Right lobe of liver (tissue), 6 donors: ENCODE results near the gene TYW5. TPM values are rescaled to one million over a fixed set of nuclear protein-coding genes. Genes with fewer than 3 reads are reported as not detected.

Experiments
- ATAC-seq, 4 donors: fragments of 200-7000 bp; cut with Tn5 transposase; one replicate each; pipeline ENCODE4 v1.9.1; 2020; ENCODE audit warnings: mild to moderate bottlenecking in 4 of 4, moderate library complexity in 4 of 4
- DNase-seq, 3 donors: peaks; one replicate each; pipeline ENCODE4 v3.0.0-alpha.2; 2020
- H3K27ac ChIP-seq, 3 donors: fragments of 200-600 bp; one replicate each; pipeline ENCODE4 v1.8.0; 2022
- H3K27me3 ChIP-seq, 2 donors: fragments of 200-600 bp; one replicate each; pipeline ENCODE4 v1.8.0; 2022
- H3K36me3 ChIP-seq, 4 donors: fragments of 200-600 bp; sonication (generic) in 1 of 4; one replicate each; pipeline versions ENCODE4 v1.5.1 to v1.8.0; 2017 to 2022; ENCODE audit warnings: control low read depth in 1 of 4
- H3K4me1 ChIP-seq, 4 donors: fragments of 200-600 bp; sonication (generic) in 1 of 4; one replicate each; pipeline versions ENCODE4 v1.5.1 to v1.8.0; 2017 to 2022; ENCODE audit warnings: control low read depth in 1 of 4
- H3K4me3 ChIP-seq, 3 donors: fragments of 200-600 bp; one replicate each; pipeline ENCODE4 v1.8.0; 2022
- H3K9me3 ChIP-seq, 4 donors: fragments of 200-600 bp; sonication (generic) in 1 of 4; one replicate each; pipeline versions ENCODE4 v1.5.1 to v1.8.0; 2017 to 2022; ENCODE audit warnings: control low read depth in 1 of 4
- CTCF ChIP-seq, 4 donors: fragments of 200-600 bp in 3 of 4; fragments of 450-650 bp in 1 of 4; IDR thresholded peaks; one replicate each; pipeline versions ENCODE4 v1.5.1 to v1.8.0; 2016 to 2022; ENCODE audit warnings: antibody characterized with exemption in 4 of 4, mild to moderate bottlenecking in 2 of 4
- POLR2A ChIP-seq: fragments of 450-650 bp; IDR thresholded peaks from one replicate; pipeline ENCODE4 v1.6.1; 2017; ENCODE audit warnings: antibody characterized with exemption, mild to moderate bottlenecking
- WGBS: methylation state at CpG from one replicate; pipeline ENCODE4 v1.1.6; 2018; ENCODE audit warnings: low coverage, low lambda C conversion rate; ENCODE audit not compliant: insufficient coverage; ENCODE audit errors: missing lambda C conversion rate; 5-methylcytosine and 5-hydroxymethylcytosine counted together
- intact Hi-C, 2 donors: fragments of 100-400 bp; cut with DNase I; formaldehyde crosslinking; loops; one replicate each; pipeline versions ENCODE4 v1.11.2 to v1.14.1; 2022
- total RNA-seq, 6 experiments: library from RNA; depleted of rRNA in 2 of 6; stranded (reverse); fragments of >200 nt in 2 of 6; fragmentation: NEBNext Ultra II Directional in 3 of 6; extraction: Animal tissue kit (Norgen Biotek cat#: 25700) in 3 of 6; gene quantifications; one replicate each; pipeline versions ENCODE4 v1.1.0 to v1.2.4, GENCODE V29; 2016 to 2023
- donor health status: DM: no; HTN: yes; CAD: no.
- donor health status: DM: no; HTN: no; CAD: no.
- donor health status: DM: no; HTN: no; CAD: no.
- donor health status: DM: no; HTN: yes; CAD: no.
- donor health status: DM: no; HTN: yes; CAD: no.

The TYW5 gene
- total RNA-seq, 6 experiments from 2014 or later: 4.1 to 6.4 (median 4.8) TPM

- no peak overlapping the region for H3K27ac ChIP-seq
- H3K36me3 ChIP-seq: peaks cover 0 to 13% (median 3%) of the 10 kb centered on the region in 4 donors
- 87% methylated on average over 2 of the region's 2 CpGs for WGBS
- H3K4me3 ChIP-seq: no peak overlapping the region
- no peak for TF ChIP-seq POLR2A
- TF ChIP-seq CTCF (IDR thresholded peaks at IDR 0.05): peak in 3 of 4 donors; percentile 15 to 30 (median 27)
- intact Hi-C loops: no loop called here
- peaks cover 0 to 8% (median 0%) of the 10 kb centered on the region in 4 donors for H3K4me1 ChIP-seq
- ATAC-seq (peak; percentile 43 to 65 (median 54)), DNase-seq (no peak)
- H3K9me3 ChIP-seq: no peaks in the 10 kb centered on the region
- H3K27me3 ChIP-seq: no peaks in the 10 kb centered on the region
These were observed 14.9 kb downstream of the TYW5 start for GRCh38 chr2:199940373-199940772.

- no peaks in the 10 kb centered on the region for H3K27me3 ChIP-seq
- peaks cover 0 to 8% (median 0%) of the 10 kb centered on the region in 4 donors for H3K4me1 ChIP-seq
- DNase-seq (no peak), ATAC-seq (no peak)
- no peaks in the 10 kb centered on the region for H3K9me3 ChIP-seq
- peaks cover 0 to 41% (median 5%) of the 10 kb centered on the region in 4 donors for H3K36me3 ChIP-seq
- no peak for TF ChIP-seq POLR2A
- TF ChIP-seq CTCF (IDR thresholded peaks at IDR 0.05): no peak
- intact Hi-C loops: no loop called here
- no peak overlapping the region for H3K27ac ChIP-seq
- WGBS: 41% methylated on average over 2 of the region's 2 CpGs
- H3K4me3 ChIP-seq: no peak overlapping the region
These were observed 18.7 kb downstream of the TYW5 start for GRCh38 chr2:199936554-199936953.

GRCh38 chr2:199933466-199933865, 21.8 kb downstream of the TYW5 start:
- no peak for DNase-seq
- Histone ChIP-seq H3K4me1 (peaks cover 0 to 8% (median 0%) of the 10 kb centered on the region in 4 donors), H3K27me3 (no peaks in the 10 kb centered on the region), H3K4me3 (no peak overlapping the region), H3K9me3 (no peaks in the 10 kb centered on the region), H3K27ac (no peak overlapping the region), H3K36me3 (peaks cover 0 to 45% (median 5%) of the 10 kb centered on the region in 4 donors)
- intact Hi-C loops: no loop called here
- ATAC-seq: no peak
- TF ChIP-seq CTCF (IDR thresholded peaks at IDR 0.05): no peak
- TF ChIP-seq POLR2A: no peak
- WGBS: 53% methylated on average over 3 of the region's 3 CpGs

- WGBS: 86% methylated on average over 4 of the region's 4 CpGs
- Histone ChIP-seq H3K36me3 (peaks cover 0 to 38% (median 5%) of the 10 kb centered on the region in 4 donors), H3K27ac (no peak overlapping the region), H3K4me1 (peaks cover 0 to 8% (median 0%) of the 10 kb centered on the region in 4 donors), H3K9me3 (no peaks in the 10 kb centered on the region), H3K4me3 (no peak overlapping the region), H3K27me3 (no peaks in the 10 kb centered on the region)
- DNase-seq (no peak), ATAC-seq (no peak)
- intact Hi-C loops: no loop called here
- TF ChIP-seq POLR2A (no peak), CTCF (IDR thresholded peaks at IDR 0.05) (no peak)
These were observed 22.9 kb downstream of the TYW5 start for GRCh38 chr2:199932312-199932855.
